Stimulated activated CD4-positive, alpha-beta T cell treated with anti-CD3 and anti-CD28 coated beads, Interleukin-12 subunit alpha, Interleukin-12 subunit beta, amount 100 ng/mL, for 4 hours (primary cell): Measurements from ENCODE around the gene THRSP.
A peak's percentile ranks its signal among the peaks of the same experiment; 100 is the strongest.
"Not testable (repeated sequence)": the region's sequence is repeated elsewhere in the genome, so short reads cannot be mapped to it uniquely, and the experiment has no call there.

Source experiments
- DNase-seq: peaks from one replicate; pipeline ENCODE4 v3.0.0-alpha.2; 2020

THRSP gene

DNA sequence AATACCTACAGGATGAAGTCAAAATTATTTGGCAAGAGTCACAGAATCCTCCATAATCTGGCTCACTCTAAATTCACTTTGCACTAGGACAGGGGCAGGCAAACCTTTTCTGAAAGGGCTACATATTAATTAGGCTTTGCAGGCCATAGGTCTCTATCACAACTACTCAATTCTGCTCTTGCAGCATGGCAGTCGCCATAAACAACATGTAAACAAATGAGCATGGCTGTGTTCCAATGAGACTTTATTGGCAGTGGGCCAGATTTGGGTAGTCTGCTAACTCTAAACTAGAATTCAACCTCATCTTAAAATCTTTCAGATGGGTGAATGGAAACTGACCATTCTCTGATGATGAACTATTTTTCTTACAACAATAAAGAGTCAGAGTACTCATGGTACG lies 5.8 kb downstream of the THRSP start:
- DNase-seq: no peak

DNA sequence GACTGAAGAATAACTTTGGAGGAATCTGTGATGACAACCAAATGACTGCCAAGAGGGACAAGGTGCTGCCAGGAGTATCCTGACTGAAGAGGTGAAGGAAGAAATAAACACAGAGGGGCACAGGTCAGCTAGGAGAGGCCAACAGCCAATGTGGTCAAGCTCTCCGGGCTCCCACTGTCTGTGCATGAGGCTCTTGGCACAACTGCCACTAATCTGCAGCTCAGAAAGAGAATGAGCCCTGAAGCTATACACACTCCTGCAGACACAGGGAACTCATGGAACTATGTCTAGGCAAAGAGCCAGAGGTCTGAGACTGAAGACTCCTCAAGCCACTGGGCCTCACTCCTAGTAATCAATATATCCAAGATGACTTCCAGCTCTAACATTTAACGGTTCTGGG lies 7.0 kb downstream of the THRSP start:
- DNase-seq: no peak

DNA sequence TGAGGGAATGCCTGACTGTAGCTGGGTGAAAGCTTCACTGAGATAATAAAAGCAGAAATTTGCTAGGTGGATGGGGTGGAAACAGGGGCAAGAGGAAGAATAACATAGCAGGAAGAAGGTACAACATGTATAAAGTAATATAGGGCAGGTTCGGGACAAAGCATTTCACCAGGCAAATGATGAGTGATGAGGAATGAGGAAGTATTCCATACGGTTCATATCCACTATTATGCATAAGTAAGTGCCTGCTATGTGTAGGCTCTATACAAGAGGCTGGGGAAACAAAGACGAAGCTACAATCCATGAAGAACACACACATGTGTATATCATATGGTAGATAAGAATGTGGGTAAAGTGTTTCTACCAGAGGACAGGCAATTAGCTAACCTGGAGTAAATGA lies 8.1 kb downstream of the THRSP start:
- no peak for DNase-seq

DNA sequence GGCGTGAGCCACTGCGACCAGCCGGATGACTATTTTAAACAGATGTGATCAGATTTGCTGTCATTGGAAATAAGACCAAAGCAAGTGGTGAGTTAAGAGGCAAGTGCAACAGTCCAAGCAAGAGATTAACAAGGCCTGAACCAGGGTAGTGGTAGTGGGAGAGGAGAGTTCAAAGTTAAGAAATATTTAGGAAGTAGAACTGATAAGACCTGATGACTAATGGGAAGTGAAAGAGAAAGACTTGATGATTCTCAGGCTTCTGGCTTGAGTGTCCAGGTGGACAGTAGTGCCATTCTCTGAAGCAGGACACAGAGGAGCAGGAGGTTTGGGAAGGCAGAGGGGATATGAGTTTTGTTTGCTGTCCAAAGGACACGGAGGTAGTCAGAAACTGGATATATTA lies 8.8 kb downstream of the THRSP start:
- no peak for DNase-seq

DNA sequence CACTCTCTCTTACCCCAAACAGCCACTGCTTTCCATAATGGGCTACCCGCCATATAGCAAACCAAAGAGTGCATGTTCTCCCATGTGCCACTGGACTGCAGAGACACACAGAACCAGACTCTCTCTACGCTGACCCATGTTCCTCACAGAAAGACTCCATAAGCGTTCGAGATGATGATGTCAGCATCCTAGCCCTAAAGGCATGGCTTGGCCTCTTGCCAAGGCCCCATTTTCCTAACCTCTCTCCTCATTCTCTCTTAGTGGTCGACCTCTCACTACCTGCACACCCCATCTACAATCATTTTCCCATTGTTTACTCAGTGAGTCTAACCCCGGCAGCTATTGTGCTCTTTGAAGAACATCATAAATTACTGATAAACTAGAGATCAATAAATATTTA lies 11.1 kb downstream of the THRSP start:
- no peak for DNase-seq

DNA sequence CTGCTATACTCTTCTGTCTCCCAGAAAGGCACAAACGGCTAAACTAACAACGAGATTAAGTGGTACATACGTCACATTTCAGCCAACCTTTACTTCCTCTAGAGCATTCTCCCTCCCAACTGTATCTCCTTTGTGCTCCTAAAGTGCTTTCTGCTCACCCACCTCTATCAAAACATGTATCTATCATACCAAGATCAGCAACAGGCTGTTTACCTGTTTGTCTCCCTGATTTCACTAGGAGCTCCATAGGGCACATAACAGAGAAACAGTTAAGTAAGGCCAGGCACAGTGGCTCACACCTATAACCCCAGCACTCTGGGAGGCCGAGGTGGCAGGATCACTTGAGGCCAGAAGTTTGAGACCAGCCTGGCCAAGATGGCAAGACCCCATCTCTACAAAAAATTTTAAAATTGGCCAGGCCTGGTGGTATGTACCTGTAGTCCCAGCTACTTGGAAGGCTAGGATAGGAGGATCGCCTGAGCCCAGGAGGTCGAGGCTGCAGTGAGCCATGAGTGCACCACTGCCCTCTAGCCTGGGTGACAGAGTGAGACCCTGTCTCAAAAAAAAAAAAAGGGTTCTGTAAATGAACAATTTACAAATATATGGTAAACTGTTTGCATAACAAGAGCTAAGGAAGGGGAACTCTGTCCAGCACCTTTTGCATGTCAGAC lies 13.2 kb downstream of the THRSP start:
- DNase-seq: no peak

DNA sequence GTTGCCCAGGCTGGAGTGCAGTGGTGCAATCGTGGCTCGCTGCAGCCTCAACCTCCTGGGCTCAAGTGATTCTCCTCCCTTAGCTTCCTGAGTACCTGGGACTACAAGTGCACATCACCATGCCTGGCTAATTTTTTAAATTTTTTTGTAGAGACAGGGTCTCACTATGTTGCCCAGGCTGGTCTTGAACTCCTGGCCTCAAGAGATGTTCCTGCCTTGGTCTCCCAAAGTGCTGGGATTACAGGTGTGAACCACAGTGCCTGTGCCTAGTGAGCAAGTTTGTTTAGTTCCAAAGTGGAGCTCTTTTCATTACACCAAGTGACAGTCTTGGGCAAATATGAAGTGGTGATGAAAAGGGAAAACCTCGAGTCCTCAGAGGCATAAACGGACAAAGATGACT lies 13.9 kb downstream of the THRSP start:
- DNase-seq: not testable (repeated sequence)

DNA sequence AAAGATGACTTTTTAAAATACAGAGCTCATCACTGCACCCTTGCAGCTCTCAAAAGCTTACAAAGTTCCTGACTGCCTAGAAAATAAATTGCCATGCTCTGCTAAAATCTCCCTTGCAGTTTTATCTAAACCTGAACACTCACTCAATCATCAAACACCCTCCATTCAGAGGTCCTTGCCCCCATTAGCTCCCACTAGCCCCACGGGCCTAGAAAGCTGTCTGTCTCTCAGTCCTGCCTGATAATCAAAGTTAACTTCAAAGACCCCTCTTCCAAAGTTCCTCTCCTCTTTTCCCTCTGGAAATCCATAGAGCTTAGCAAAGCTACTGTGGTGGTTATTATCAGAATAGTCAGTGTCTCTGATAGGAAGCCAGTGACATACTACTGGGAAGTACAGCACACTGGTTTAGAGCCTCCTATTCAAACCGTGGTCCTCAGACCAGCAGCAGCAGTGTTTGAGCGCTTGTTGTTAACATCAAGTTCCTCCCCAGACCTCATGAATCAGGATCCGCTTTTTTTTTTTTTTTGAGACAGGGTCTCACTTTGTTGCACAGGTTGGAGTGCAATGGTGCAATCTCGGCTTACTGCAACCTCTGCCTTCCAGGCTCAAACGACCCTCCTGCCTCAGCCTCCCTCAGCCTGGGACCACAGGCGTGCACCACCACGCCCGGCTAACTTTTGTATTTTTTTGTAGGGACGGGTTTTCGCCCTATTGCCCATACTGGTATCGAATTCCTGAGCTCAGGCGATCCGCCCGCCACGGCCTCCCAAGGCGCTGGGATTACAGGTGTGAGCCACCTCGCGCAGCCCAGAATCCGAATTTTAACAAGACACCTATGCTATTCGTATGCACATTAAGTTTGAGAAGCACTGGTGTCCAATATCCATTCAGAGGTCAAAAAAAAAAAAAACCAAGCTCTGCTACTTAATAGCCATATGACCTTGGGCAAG lies 14.8 kb downstream of the THRSP start:
- no peak for DNase-seq

DNA sequence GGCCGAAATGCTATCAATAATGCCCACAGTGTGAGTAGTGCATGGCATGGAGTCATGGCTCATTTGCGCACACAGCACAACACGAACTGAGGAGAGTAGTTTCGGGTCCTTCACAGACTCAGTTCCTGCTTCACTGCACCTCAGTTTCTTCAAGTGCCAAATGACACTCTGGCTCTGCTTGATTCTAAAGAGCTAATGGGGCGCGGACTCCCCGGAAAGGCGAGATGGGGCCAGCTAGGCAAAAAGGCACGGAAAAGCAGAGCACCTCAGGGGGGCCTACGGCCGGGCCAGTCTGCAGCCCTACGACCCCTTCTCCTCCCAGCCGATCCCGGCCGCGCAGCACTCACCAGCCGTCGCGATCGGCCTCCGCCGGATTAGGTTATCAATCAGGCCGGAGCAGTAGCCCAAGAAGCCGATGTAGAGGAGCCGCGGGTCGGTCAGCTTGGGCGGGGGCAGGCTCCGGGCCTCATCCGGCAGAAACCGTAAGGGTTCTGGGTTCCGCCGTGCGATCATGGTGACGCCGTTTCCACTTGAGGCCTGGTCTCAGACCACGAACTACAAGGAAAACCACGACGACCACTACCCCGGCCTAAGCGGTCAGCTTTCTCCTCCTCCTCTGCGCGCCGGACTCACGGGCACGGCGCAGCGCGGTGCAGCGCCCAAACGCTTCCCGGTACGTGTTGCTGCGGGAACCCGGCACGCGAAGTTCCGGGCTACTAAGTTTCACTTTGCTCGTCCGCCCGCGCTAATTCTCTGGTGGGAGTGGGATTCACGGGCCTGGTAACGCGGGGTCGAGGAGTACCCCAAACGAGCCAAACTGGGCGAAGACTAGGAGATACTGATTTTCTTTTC lies 15.8 kb downstream of the THRSP start, which contains the start of gene NDUFC2:
TSS of gene NDUFC2 (minus strand) at position 631 of the 852 bp plus-strand sequence. CDS start at position 513, 118 bp downstream.
- peak; percentile 68 for DNase-seq

DNA sequence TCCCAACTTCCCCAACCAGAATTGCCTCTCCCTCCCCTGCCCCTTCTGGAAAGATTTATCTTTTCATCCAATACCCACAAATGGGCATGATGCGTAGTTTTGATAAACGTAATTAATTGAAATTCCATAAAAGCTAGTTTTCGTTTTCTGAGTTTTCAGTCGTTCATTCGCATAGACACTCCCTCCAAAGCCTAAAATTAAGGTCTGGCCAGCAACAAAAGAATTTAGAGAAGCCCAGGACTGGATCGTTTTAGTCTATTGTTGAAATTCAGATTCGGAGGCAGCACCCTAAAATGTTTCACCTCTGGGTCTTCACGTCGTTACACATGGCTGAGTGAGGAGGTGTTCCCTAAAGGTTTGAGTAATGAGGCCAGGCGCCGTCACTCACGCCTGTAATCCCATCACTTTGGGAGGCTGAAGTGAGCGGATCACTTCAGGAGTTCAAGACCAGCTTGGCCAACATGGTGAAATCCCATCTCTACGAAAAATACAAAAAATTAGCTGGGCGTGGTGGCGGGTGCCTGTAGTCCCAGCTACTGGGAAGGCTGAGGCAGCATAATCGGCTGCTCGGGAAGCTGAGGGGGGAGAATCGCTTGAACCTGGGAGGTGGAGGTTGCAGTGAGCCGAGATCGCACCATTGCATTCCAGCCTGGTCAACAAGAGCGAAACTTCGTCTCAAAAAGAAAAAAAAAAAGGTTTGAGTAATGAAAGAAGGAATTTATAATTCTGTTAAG lies 16.6 kb downstream of the THRSP start:
- no peak for DNase-seq

DNA sequence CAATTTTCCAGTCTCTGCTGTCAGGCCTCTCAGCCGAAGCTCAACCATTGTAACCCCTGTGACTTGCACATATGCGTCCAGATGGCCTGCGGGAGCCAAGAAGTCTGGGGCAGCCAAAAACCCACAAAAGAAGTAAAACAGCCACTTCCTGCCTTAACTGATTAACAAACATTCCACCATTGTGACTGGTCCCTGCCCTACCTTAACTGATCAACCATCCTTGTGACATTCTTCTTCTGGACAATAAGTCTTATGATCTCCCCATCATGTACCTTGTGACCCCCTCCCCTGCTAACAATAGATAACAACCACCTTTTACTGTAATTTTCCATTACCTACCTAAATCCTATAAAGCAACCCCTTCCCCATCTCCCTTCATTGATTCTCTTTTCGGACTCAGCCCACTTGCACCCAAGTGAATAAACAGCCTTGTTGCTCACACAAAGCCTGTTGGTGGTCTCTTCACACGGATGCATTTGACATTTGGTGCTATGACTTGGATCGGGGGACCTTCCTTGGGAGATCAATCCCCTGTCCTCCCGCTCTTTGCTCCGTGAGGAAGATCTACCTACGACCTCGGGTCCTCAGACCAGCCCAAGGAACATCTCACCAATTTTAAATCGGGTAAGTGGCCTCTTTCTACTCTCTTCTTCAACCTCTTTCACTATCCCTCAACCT lies 17.3 kb downstream of the THRSP start:
- DNase-seq: no peak

DNA sequence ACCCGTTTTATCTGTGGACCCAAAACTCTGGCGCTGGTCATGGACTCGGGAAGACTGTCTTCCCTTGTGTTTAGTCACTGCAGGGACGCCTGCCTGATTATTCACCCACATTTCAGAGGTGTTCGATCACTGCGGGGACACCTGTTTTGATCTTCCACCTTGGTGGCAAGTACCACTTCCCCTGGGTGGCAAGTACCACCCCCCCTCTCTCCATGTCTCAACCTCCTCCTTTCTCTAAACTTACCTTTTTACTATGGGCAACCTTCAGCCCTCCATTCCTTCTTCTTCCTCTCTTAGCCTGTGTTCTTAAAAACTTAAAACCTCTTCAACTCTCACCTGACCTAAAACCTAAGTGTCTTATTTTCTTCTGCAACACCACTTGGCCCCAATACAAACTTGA lies 17.9 kb downstream of the THRSP start:
- DNase-seq: no peak

DNA sequence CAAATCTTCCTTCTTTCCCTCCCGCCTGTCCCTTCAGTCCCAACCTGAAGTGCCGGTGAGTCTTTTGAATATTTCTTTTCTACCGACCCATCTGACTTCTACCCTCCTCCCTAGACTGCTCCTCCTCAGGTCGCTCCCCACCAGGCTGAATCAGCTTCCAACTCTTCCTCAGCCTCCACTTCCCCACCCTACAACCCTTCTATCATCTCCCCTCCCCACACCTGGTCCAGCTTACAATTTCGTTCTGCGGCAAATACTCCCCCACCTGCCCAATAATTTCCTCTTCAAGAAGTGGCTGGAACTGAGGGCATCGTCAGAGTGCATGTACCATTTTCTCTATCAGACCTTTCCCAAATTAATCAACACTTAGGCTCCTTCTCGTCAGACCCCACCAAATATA lies 18.5 kb downstream of the THRSP start:
- no peak for DNase-seq

DNA sequence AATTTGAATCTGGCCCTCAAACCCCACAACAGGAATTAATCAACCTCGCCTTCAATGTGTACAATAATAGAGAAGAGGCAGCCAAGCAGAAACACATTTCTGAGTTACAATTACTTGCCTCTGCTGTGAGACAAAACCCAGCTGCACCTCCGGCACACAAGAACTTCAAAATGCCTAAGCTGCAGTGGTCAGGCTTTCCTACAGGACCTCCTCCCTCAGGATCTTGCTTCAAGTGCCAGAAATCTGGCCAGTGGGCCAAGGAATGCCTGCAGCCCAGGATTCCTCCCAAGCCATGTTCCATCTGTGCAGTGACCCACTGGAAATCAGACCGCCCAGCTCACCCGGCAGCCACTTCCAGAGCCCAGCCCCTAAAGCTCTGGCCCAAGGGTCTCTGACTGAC lies 19.4 kb downstream of the THRSP start:
- DNase-seq: no peak

DNA sequence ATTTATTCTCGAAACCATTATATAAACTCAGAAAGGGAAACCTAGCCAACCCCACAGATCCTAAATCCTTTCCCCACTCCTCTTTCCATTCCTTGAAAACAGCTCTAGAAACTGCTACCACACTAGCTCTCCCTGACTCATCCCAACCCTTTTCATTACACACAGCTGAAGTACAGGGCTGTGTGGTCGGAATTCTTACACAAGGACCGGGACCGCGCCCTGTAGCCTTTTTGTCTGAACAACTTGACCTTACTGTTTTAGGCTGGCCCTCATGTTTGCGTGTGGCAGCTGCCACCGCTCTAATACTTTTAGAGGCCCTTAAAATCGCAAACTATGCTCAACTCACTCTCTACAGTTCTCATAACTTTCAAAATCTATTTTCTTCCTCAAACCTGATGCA lies 20.8 kb downstream of the THRSP start:
- DNase-seq: not testable (repeated sequence)

DNA sequence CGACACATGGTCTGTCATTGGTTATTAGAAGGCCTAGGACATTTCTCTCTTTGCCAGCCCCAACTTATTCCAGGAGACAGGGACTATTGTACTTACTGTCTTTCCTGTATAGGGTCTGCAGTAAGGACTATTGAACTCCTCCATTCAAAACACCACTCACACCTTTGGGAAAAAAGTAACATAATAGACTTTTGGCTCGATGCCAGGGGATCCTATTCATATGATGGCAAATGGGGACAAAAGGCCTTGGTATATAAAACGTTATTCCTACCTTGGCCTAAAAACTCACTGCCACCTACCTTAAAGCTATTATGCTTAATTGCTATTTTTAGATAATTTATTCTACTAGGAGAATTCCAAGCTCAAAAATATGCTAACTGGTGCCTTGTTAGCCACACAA lies 22.3 kb downstream of the THRSP start:
- no peak for DNase-seq

DNA sequence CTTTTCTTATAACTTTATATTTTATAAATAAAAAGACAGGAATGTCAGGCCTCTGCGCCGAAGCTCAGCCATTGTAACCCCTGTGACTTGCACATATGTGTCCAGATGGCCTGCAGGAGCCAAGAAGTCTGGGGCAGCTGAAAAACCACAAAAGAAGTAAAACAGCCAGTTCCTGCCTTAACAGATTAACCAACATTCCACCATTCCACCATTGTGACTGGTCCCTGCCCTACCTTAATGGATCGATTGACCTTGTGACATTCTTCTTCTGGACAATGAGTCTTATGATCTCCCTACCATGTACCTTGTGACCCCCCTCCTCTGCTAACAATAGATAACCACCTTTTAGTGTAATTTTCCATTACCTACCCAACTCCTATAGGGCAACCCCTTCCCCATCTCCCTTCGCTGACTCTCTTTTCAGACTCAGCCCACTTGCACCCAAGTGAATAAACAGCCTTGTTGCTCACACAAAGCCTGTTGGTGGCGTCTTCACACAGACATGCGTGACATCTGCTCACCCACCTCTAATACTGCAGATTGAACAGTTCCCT lies 22.9 kb downstream of the THRSP start:
- DNase-seq: not testable (repeated sequence)

DNA sequence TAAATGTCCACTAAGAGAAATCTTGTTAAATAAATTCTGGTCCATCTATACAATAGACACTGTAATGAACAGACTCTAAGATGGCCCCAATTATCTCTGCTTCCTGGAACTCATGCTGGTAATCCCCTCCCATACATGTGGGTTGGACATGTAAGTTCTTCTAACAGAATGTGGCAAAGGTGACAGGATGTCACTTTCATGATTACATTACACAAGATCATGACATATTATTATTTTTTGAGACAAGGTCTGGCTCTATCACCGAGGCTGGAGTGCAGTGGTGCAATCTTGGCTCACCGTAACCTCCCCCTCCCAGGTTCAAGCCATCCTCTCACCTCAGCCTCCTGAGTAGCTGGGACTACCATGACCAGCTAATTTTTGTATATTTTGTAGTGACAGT lies 30.6 kb downstream of the THRSP start:
- DNase-seq: no peak

DNA sequence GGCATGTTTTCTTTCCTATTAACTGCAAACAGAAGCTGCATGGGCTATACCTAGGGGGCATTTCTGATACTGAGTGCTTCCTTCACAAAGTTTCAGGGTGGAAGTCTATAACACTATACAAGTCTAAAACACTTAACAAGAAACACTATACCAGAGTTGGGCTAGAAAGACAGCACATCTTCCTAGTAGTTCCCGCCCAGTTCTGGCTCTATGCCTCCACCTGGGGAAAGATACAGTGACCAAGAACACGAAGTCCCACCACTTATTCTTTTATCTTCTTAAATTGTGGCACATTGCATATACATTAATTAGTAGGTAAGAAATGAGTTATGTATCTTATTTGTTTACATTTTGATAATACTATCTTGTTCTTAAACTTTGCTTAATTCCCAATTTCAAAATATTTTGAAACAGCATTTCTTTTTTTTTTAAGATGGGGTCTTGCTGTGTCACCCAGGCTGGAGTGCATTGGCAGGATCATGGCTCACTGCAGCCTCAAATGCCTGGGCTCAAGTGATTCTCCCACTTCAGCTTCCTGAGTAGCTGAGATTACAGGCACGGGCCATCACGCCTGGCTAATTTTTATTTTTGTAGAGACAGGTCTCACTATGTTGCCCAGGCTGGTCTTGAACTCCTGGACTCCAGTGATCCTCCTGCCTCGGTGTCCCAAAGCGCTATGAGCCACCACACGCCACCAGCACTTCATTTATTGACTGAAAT lies 34.2 kb downstream of the THRSP start:
- no peak for DNase-seq

DNA sequence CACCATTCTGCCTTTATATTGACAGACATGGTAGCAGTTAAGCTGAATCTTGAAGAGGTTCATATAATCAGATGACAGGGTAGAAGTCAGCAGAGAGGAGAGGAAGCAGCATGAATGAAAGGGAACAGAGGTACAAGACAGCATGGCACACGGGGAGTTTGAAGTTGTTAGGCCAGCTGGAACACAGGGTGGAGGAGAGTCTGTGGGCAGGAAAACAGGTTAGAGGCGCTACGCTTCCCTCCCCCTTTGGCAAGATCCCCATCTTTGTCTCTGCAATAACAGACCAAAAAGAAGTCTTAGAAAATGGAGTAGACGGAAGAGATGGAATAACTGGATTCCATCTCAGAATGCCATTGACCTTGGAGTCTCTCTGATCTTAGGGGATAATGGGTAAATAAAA lies 36.0 kb downstream of the THRSP start:
- DNase-seq: no peak

DNA sequence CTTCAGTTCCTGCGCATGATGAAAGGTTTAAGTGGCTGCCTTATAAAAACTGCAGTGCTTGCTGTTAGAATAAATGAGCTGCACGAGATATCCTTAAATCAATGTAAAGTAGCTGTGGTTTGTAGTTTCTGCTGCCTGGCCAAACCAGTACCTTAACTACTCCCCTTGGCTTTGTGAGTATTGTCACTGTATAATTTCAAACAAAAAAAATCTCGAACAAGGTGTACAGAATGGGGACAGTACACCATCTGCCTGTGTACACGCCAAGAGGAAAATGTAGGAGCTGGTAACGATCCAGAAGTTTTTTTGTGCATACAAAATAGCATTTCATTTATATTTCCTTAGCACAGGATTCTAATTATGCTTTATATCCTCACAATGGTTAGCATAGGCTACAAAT lies 36.6 kb downstream of the THRSP start:
- DNase-seq: no peak
